Fibroblast of lung (primary cell): ENCODE data around the gene COL24A1. TPM values are rescaled to one million over a fixed set of nuclear protein-coding genes. Genes with fewer than 3 reads are reported as not detected.

Source experiments
- DNase-seq, 2 donors: peaks; one replicate each; pipeline versions ENCODE4 v3.0.0 to v3.0.0-alpha.2; 2010; ENCODE audit warnings: low read depth in 2 of 2
- H2AFZ ChIP-seq: 2 replicates; pipeline ENCODE4 v1.5.1; 2012; ENCODE audit warnings: low read length, control low read depth, inconsistent platforms
- H3K27ac ChIP-seq: 2 replicates; pipeline ENCODE4 v1.5.1; 2011; ENCODE audit warnings: low read length, control low read depth; ENCODE audit not compliant: insufficient read depth
- H3K27me3 ChIP-seq: 2 replicates; pipeline ENCODE4 v1.5.1; 2011; ENCODE audit warnings: mild to moderate bottlenecking, low read length; ENCODE audit not compliant: control insufficient read depth, insufficient read depth
- H3K36me3 ChIP-seq: 2 replicates; pipeline ENCODE4 v1.5.1; 2011; ENCODE audit warnings: low read length; ENCODE audit not compliant: control insufficient read depth, insufficient read depth
- H3K4me1 ChIP-seq: 2 replicates; pipeline ENCODE4 v1.5.1; 2011; ENCODE audit warnings: low read length; ENCODE audit not compliant: control insufficient read depth, insufficient read depth; ENCODE audit errors: extremely low read depth
- H3K4me2 ChIP-seq: 2 replicates; pipeline ENCODE4 v1.5.1; 2011; ENCODE audit warnings: low read length, control low read depth; ENCODE audit not compliant: insufficient read depth; ENCODE audit errors: extremely low read depth
- H3K4me3 ChIP-seq, 4 experiments: fragments of 200-600 bp in 1 of 4; sonication (generic) in 1 of 4; replicated peaks in 1 of 4; 2 replicates each; pipeline ENCODE4 v1.5.1; 2011 to 2016; ENCODE audit warnings: low read length in 4 of 4, low read depth in 3 of 4, mild to moderate bottlenecking in 3 of 4, control low read depth in 2 of 4, inconsistent platforms in 1 of 4, mixed read lengths in 1 of 4; ENCODE audit not compliant: insufficient read depth in 1 of 4; ENCODE audit errors: control extremely low read depth in 1 of 4
- H3K79me2 ChIP-seq: 2 replicates; pipeline ENCODE4 v1.5.1; 2012; ENCODE audit warnings: mild to moderate bottlenecking, low read length, inconsistent platforms; ENCODE audit not compliant: control insufficient read depth, insufficient read depth
- H3K9ac ChIP-seq: 2 replicates; pipeline ENCODE4 v1.5.1; 2011; ENCODE audit warnings: mild to moderate bottlenecking, low read length, control low read depth; ENCODE audit not compliant: insufficient read depth
- H3K9me3 ChIP-seq: 2 replicates; pipeline ENCODE4 v1.5.1; 2012; ENCODE audit warnings: low read depth, low read length; ENCODE audit not compliant: control insufficient read depth, insufficient read depth
- H4K20me1 ChIP-seq: 2 replicates; pipeline ENCODE4 v1.5.1; 2011; ENCODE audit warnings: low read length; ENCODE audit not compliant: control insufficient read depth, insufficient read depth; ENCODE audit errors: extremely low read depth
- CTCF ChIP-seq, 2 donors: IDR thresholded peaks in 1 of 2; conservative IDR thresholded peaks in 1 of 2; 1 replicate in 1 of 2; 2 replicates in 1 of 2; pipeline ENCODE4 v1.5.1; 2011 to 2012; ENCODE audit warnings: low read length in 2 of 2, control low read depth in 1 of 2, inconsistent platforms in 1 of 2, low read depth in 1 of 2, mild to moderate bottlenecking in 1 of 2
- EZH2 ChIP-seq: IDR thresholded peaks from 2 replicates; pipeline ENCODE4 v1.5.1; 2012; ENCODE audit warnings: low read length, control low read depth, mild to moderate bottlenecking; ENCODE audit errors: missing control alignments
- polyA plus RNA-seq, 2 donors: library from polyadenylated mRNA; depleted of rRNA in 1 of 2; stranded (reverse) in 1 of 2; unstranded in 1 of 2; fragments of >200 nt; gene quantifications; 2 replicates each; pipeline ENCODE4 v1.2.1, GENCODE V29; 2011 to 2012; ENCODE audit warnings: missing spikeins in 1 of 2
- total RNA-seq: library from RNA; depleted of rRNA; stranded (reverse); fragments of >200 nt; gene quantifications from 2 replicates; pipeline ENCODE4 v1.2.1, GENCODE V29; 2014

Gene COL24A1
- total and polyA plus RNA-seq, 2 donors (not counting 1 experiment from before 2014, with no cell fraction given) = 0.31 to 3.3 TPM

GRCh38 chr1:86061551-86061990 lies 95.0 kb downstream of the COL24A1 start:
- H3K4me3 ChIP-seq = no peak overlapping the region
- H3K27ac ChIP-seq = no peak overlapping the region
- TF ChIP-seq EZH2 (no peak), CTCF (conservative IDR thresholded peaks at IDR 0.05 in 1 of 2, IDR thresholded peaks at IDR 0.05 in 1 of 2; ENCODE audit: low read depth in 1 of 2, low read length in 2 of 2) (no peak)
- H3K4me2 ChIP-seq = no peak overlapping the region
- DNase-seq = peak in 1 of 2 donors; percentile 41
- no peak overlapping the region for H3K9ac ChIP-seq
- H3K79me2 ChIP-seq = no peaks in the 10 kb centered on the region
- H3K36me3 ChIP-seq = no peaks in the 10 kb centered on the region
- no peaks in the 10 kb centered on the region for H3K9me3 ChIP-seq
- peaks cover 2% of the 10 kb centered on the region for H3K4me1 ChIP-seq
- H2AFZ ChIP-seq = no peak overlapping the region
- H4K20me1 ChIP-seq = no peaks in the 10 kb centered on the region
- no peaks in the 10 kb centered on the region for H3K27me3 ChIP-seq

- Histone ChIP-seq H2AFZ (no peak overlapping the region), H4K20me1 (no peaks in the 10 kb centered on the region), H3K36me3 (no peaks in the 10 kb centered on the region), H3K4me3 (no peak overlapping the region), H3K9ac (no peak overlapping the region), H3K27ac (no peak overlapping the region), H3K4me1 (peaks cover 2% of the 10 kb centered on the region), H3K9me3 (no peaks in the 10 kb centered on the region), H3K4me2 (no peak overlapping the region), H3K79me2 (no peaks in the 10 kb centered on the region), H3K27me3 (no peaks in the 10 kb centered on the region)
- DNase-seq = no peak
- TF ChIP-seq EZH2 (no peak), CTCF (conservative IDR thresholded peaks at IDR 0.05 in 1 of 2, IDR thresholded peaks at IDR 0.05 in 1 of 2; ENCODE audit: low read depth in 1 of 2, low read length in 2 of 2) (no peak)
These were observed 102.2 kb downstream of the COL24A1 start for GRCh38 chr1:86054396-86054795.

GRCh38 chr1:86052948-86053698 lies 103.4 kb downstream of the COL24A1 start:
- H4K20me1 ChIP-seq = no peaks in the 10 kb centered on the region
- no peak overlapping the region for H2AFZ ChIP-seq
- peaks cover 2% of the 10 kb centered on the region for H3K4me1 ChIP-seq
- H3K9me3 ChIP-seq = no peaks in the 10 kb centered on the region
- H3K9ac ChIP-seq = no peak overlapping the region
- no peak overlapping the region for H3K4me3 ChIP-seq
- TF ChIP-seq CTCF (conservative IDR thresholded peaks at IDR 0.05 in 1 of 2, IDR thresholded peaks at IDR 0.05 in 1 of 2; ENCODE audit: low read depth in 1 of 2, low read length in 2 of 2) = no peak
- TF ChIP-seq EZH2 = no peak
- no peak overlapping the region for H3K4me2 ChIP-seq
- no peaks in the 10 kb centered on the region for H3K79me2 ChIP-seq
- H3K27me3 ChIP-seq = no peaks in the 10 kb centered on the region
- peak in 1 of 2 donors; percentile 39 for DNase-seq
- H3K27ac ChIP-seq = no peak overlapping the region
- no peaks in the 10 kb centered on the region for H3K36me3 ChIP-seq
